GM12874 (cell line): ENCODE data around the gene SIGLEC6.

ENCODE experiments used
- CTCF ChIP-seq: IDR thresholded peaks from 2 replicates; pipeline ENCODE4 v1.5.1; 2011; ENCODE audit warnings: low read depth, mild to moderate bottlenecking, control low read depth, low read length, moderate library complexity; ENCODE audit not compliant: insufficient read depth

The SIGLEC6 gene

GRCh38 chr19:51548213-51548651 lies 16.8 kb upstream of the SIGLEC6 start:
- TF ChIP-seq CTCF = no peak

- no peak for TF ChIP-seq CTCF
Observed at GRCh38 chr19:51547397-51548212, 16.1 kb upstream of the SIGLEC6 start.

- TF ChIP-seq CTCF = no peak
Observed at GRCh38 chr19:51546650-51547396, 15.4 kb upstream of the SIGLEC6 start.

- no peak for TF ChIP-seq CTCF
Observed at GRCh38 chr19:51546107-51546649, 14.7 kb upstream of the SIGLEC6 start.

GRCh38 chr19:51544038-51544437 lies 12.6 kb upstream of the SIGLEC6 start:
- TF ChIP-seq CTCF = no peak

GRCh38 chr19:51542699-51543098 lies 11.2 kb upstream of the SIGLEC6 start:
- TF ChIP-seq CTCF = no peak

GRCh38 chr19:51541458-51542357 lies 10.2 kb upstream of the SIGLEC6 start:
- no peak for TF ChIP-seq CTCF
